ENCODE data around the gene APPL2.
"Not testable (repeated sequence)": the region's sequence is repeated elsewhere in the genome, so short reads cannot be mapped to it uniquely, and the experiment has no call there.

APPL2 gene

DNA sequence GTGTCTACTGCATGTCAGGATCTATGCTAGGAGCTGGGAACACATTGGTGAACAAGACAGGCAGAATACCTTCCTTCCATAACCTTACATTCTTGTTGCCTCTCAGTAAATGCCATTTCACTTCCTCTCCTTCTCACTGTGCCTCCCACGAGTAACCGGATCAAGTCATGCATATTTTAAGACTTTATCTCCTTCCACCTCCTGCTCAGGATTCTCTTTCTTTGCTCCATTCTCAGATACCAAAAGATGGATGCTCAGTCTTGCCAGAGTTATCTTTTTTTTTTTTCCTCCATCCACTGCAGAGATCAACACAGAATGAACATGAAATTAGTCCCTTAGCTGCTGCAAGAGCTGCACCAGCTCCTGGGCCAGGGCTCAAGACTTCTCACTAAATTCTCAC lies 20.0 kb upstream of the APPL2 start:
- ATAC-seq = no peak
- no peak for TF ChIP-seq GLIS3 (CRISPR knock-in tag; IDR thresholded peaks at IDR 0.05)

DNA sequence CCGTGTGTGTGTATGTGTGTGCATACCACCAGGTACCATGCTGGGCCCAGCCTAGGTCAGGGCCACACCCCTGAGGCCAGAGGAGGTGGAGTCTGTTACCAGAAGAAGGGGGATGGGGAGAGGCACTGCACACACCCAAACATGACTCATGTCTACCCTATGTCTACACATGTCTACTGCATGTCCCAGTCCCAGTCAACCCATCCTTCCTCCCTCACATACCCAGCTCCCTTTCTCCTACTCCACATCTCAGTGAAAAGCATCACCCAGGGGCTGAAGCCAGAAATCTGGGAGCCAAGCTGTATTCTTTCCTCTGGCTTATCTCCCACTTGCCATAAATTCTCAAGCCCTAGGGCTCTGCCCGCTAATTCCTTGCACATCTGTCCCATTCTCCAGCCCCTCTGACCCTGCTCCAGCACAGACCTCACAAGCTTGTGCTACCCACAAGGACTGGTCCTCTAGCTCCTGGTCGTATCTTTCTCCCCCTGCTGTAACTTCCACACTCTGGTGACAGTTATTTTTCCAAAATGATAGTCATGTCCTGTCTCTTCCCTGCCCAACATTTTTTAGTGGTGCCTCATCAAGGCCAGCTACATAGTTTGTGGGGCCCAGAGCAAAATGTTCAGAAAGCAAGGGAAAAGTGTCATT lies 18.0 kb upstream of the APPL2 start:
- peak; percentile 70 for ATAC-seq
- TF ChIP-seq PPARA (CRISPR knock-in tag; IDR thresholded peaks at IDR 0.05; ENCODE audit: borderline replicate concordance) (no peak), ARNTL (CRISPR knock-in tag; IDR thresholded peaks at IDR 0.05; ENCODE audit: borderline replicate concordance, low read depth) (no peak), ZFP3 (CRISPR knock-in tag; IDR thresholded peaks at IDR 0.05) (no peak), TOX (CRISPR knock-in tag; IDR thresholded peaks at IDR 0.05; ENCODE audit: borderline replicate concordance) (no peak), TCF4 (CRISPR knock-in tag; IDR thresholded peaks at IDR 0.05; ENCODE audit: borderline replicate concordance) (no peak), ISL1 (CRISPR knock-in tag; IDR thresholded peaks at IDR 0.05) (no peak), ZNF70 (CRISPR knock-in tag; IDR thresholded peaks at IDR 0.05) (no peak), ZNF565 (CRISPR knock-in tag; conservative IDR thresholded peaks at IDR 0.05; ENCODE audit: low read depth) (no peak), TSHZ2 (CRISPR knock-in tag; IDR thresholded peaks at IDR 0.05) (no peak), RARB (CRISPR knock-in tag; IDR thresholded peaks at IDR 0.05) (no peak), OSR1 (CRISPR knock-in tag; IDR thresholded peaks at IDR 0.05) (no peak), ZC3H10 (CRISPR knock-in tag; IDR thresholded peaks at IDR 0.05) (no peak), CSDC2 (CRISPR knock-in tag; IDR thresholded peaks at IDR 0.05) (no peak), ZFP30 (CRISPR knock-in tag; IDR thresholded peaks at IDR 0.05) (no peak), SNAI2 (CRISPR knock-in tag; IDR thresholded peaks at IDR 0.05) (no peak)
- TF ChIP-seq, protein P1, sequence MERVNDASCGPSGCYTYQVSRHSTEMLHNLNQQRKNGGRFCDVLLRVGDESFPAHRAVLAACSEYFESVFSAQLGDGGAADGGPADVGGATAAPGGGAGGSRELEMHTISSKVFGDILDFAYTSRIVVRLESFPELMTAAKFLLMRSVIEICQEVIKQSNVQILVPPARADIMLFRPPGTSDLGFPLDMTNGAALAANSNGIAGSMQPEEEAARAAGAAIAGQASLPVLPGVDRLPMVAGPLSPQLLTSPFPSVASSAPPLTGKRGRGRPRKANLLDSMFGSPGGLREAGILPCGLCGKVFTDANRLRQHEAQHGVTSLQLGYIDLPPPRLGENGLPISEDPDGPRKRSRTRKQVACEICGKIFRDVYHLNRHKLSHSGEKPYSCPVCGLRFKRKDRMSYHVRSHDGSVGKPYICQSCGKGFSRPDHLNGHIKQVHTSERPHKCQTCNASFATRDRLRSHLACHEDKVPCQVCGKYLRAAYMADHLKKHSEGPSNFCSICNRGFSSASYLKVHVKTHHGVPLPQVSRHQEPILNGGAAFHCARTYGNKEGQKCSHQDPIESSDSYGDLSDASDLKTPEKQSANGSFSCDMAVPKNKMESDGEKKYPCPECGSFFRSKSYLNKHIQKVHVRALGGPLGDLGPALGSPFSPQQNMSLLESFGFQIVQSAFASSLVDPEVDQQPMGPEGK (CRISPR knock-in tag; IDR thresholded peaks at IDR 0.05; ENCODE audit: borderline replicate concordance) = no peak

DNA sequence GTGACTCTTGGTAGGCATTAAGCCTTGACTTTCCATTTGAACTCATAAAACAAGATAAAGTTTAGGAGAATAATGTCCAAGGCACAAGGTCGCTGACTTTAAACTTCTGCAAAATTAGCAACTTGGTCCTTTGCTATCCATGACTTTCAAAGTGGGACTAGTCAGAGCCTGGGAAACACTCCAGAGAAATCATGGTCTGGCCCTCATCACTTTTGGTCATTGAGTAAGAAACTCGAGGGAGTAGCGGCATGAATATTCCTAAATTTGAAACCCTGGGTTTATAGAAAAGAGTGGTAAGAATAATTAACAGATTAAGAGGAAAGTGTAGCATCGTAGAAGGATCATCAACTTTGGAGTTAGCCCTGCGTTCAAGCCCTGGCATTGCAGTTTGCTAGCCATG lies 16.9 kb upstream of the APPL2 start:
- TF ChIP-seq OSR1 (CRISPR knock-in tag; IDR thresholded peaks at IDR 0.05) (no peak), ZNF8 (CRISPR knock-in tag; IDR thresholded peaks at IDR 0.05) (no peak), POU6F1 (CRISPR knock-in tag; IDR thresholded peaks at IDR 0.05; ENCODE audit: borderline replicate concordance, low read depth) (no peak), ZFP3 (CRISPR knock-in tag; IDR thresholded peaks at IDR 0.05) (no peak)
- TF ChIP-seq, protein P1 (CRISPR knock-in tag; IDR thresholded peaks at IDR 0.05; ENCODE audit: borderline replicate concordance) = no peak
- ATAC-seq = no peak

GRCh38 chr12:105245776-105246427 lies 9.9 kb upstream of the APPL2 start:
- not testable (repeated sequence) for ATAC-seq
